Activated naive CD4-positive, alpha-beta T cell treated with anti-CD3 and anti-CD28 coated beads, Interleukin-2, amount 10 ng/mL, durations not matched to agents 5 hours and 36 hours (primary cell): ENCODE measurements around the gene KRTAP13-3. TPM values are rescaled to one million over a fixed set of nuclear protein-coding genes. Genes with fewer than 3 reads are reported as not detected.

Experiments used
- total RNA-seq, 2 experiments: library from RNA; stranded (reverse); gene quantifications; one replicate each; pipeline ENCODE4 v1.2.3, GENCODE V29; 2021

Gene KRTAP13-3, protein sequence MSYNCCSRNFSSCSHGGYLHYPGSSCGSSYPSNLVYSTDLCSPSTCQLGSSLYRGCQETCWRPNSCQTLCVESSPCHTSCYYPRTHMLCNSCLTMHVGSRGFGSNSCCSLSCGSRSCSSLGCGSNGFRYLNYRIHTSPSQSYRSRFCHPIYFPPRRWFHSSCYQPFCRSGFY
- not detected for total RNA-seq

DNA sequence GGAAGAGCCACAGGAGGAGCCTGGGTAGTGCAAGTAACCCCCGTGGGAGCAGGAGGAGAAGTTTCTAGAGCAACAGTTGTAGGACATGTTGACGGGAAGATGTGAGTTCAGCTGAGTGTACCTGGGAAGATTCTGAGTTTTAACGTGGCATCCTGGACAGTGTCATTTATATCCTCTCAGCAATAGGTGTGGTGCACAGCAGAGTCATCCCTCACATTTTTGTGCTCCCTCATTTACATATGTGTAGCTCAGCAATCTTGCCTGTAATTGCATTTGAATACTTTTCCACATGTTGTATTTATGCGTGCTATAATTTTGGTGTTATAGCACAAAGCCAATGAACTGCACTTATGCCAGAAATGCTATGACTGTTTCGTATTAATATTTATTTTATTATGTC lies at the start of gene KRTAP13-3:
Gene KRTAP13-3, minus strand, starts transcription at position 101 of the 400 bp plus-strand sequence. Its CDS starts 14 bp downstream, at position 87.

DNA sequence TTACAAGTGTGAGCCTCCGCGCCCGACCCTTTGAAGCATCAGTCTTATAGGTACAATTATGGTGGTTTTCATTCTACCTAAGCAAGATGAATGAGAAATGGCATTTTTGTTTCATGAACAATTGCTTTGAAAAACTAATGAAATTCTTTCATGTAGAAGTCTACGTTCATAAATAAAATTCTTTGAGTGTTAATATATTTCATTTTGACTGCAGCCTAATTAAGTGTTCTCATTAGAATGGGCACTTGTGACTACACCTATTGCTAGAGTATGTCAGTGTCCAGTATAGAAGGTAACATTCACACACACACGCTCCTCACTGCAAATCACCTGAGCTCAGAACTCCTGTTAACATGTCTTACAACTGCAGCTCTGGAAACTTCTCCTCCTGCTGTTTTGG lies 14.2 kb upstream of the KRTAP13-3 start, which contains the start of gene KRTAP15-1:
Gene KRTAP15-1, plus strand, starts transcription at position 301 of the 400 bp plus-strand sequence. Its CDS starts 53 bp downstream, at position 354.

DNA sequence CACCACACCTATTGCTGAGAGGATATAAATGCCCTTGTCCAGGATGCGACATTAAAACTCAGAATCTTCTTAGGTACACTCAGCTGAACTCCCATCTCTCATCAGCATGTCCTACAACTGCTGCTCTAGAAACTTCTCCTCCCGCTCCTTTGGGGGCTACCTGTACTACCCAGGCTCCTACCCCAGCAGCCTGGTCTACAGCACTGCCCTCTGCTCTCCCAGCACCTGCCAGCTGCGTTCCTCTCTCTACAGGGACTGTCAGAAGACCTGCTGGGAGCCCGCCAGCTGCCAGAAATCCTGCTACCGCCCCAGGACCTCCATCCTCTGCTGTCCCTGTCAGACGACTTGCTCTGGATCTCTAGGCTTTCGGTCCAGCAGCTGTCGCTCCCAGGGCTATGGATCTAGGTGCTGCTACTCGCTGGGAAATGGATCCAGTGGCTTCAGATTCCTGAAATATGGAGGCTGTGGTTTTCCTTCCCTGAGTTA lies 4.5 kb upstream of the KRTAP13-3 start, which contains the start of gene KRTAP13-4:
Gene KRTAP13-4, plus strand, starts transcription at position 51 of the 486 bp plus-strand sequence. Its CDS starts 56 bp downstream, at position 107.

DNA sequence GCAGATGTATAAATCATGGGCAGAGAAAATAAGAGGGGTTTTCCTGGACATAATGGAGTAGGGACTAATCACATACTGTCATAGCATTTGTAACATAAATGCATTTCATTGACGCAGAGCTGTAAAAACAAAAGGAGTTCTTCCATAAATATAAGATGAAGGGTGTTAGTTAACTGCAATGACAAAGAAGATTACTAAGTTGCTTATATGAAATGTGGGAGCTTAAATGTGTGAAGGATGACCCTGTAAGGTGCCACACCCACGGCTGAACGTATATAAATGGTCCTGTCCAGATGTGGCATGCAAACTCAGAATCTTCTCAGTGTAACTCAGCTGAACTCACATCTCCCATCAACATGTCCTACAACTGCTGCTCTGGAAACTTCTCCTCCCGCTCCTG lies 30.0 kb downstream of the KRTAP13-3 start, which contains the start of gene KRTAP13-1:
Gene KRTAP13-1, plus strand, starts transcription at position 301 of the 400 bp plus-strand sequence. Its CDS starts 56 bp downstream, at position 357.

Other genes starting within 250 kb of the KRTAP13-3 start
- not detected for gene CLDN8, start 209.8 kb downstream of the KRTAP13-3 start, total RNA-seq
- not detected for gene KRTAP24-1, start 143.0 kb downstream of the KRTAP13-3 start, total RNA-seq
- not detected for gene KRTAP25-1, start 136.4 kb downstream of the KRTAP13-3 start, total RNA-seq
- not detected for gene KRTAP26-1, start 105.6 kb downstream of the KRTAP13-3 start, total RNA-seq
- gene KRTAP27-1, start 88.2 kb downstream of the KRTAP13-3 start, total RNA-seq, result not detected
- not detected for gene KRTAP23-1, start 77.3 kb downstream of the KRTAP13-3 start, total RNA-seq
- gene KRTAP13-2, start 53.7 kb downstream of the KRTAP13-3 start, total RNA-seq, result not detected
- not detected for gene KRTAP13-1, start 29.9 kb downstream of the KRTAP13-3 start, total RNA-seq
- not detected for gene KRTAP13-4, start 4.3 kb upstream of the KRTAP13-3 start, total RNA-seq
- not detected for gene KRTAP15-1, start 14.3 kb upstream of the KRTAP13-3 start, total RNA-seq
- gene KRTAP19-1, start 54.4 kb upstream of the KRTAP13-3 start, total RNA-seq, result not detected
- not detected for gene KRTAP19-2, start 61.5 kb upstream of the KRTAP13-3 start, total RNA-seq
- gene KRTAP19-3, start 66.1 kb upstream of the KRTAP13-3 start, total RNA-seq, result not detected
- not detected for gene KRTAP19-4, start 71.2 kb upstream of the KRTAP13-3 start, total RNA-seq
- gene KRTAP19-5, start 76.2 kb upstream of the KRTAP13-3 start, total RNA-seq, result not detected
- not detected for gene KRTAP19-6, start 115.9 kb upstream of the KRTAP13-3 start, total RNA-seq
- gene KRTAP19-7, start 135.4 kb upstream of the KRTAP13-3 start, total RNA-seq, result not detected
- not detected for gene KRTAP22-2, start 164.5 kb upstream of the KRTAP13-3 start, total RNA-seq
- not detected for gene KRTAP6-3, start 166.5 kb upstream of the KRTAP13-3 start, total RNA-seq
- gene KRTAP6-2, start 173.0 kb upstream of the KRTAP13-3 start, total RNA-seq, result not detected
- gene KRTAP22-1, start 175.2 kb upstream of the KRTAP13-3 start, total RNA-seq, result not detected
- not detected for gene KRTAP6-1, start 188.0 kb upstream of the KRTAP13-3 start, total RNA-seq
- not detected for gene KRTAP20-1, start 190.5 kb upstream of the KRTAP13-3 start, total RNA-seq
- not detected for gene KRTAP20-4, start 194.7 kb upstream of the KRTAP13-3 start, total RNA-seq
- gene KRTAP20-2, start 209.3 kb upstream of the KRTAP13-3 start, total RNA-seq, result not detected
- gene KRTAP20-3, start 216.9 kb upstream of the KRTAP13-3 start, total RNA-seq, result not detected